Right lobe of liver (tissue), 6 donors: ENCODE results near the gene FAM162B. TPM values are rescaled to one million over a fixed set of nuclear protein-coding genes. Genes with fewer than 3 reads are reported as not detected.

Experiments used
- ATAC-seq, 4 donors: fragments of 200-7000 bp; cut with Tn5 transposase; one replicate each; pipeline ENCODE4 v1.9.1; 2020; ENCODE audit warnings: mild to moderate bottlenecking in 4 of 4, moderate library complexity in 4 of 4
- DNase-seq, 3 donors: peaks; one replicate each; pipeline ENCODE4 v3.0.0-alpha.2; 2020
- H3K27ac ChIP-seq, 3 donors: fragments of 200-600 bp; one replicate each; pipeline ENCODE4 v1.8.0; 2022
- H3K27me3 ChIP-seq, 2 donors: fragments of 200-600 bp; one replicate each; pipeline ENCODE4 v1.8.0; 2022
- H3K36me3 ChIP-seq, 4 donors: fragments of 200-600 bp; sonication (generic) in 1 of 4; one replicate each; pipeline versions ENCODE4 v1.5.1 to v1.8.0; 2017 to 2022; ENCODE audit warnings: control low read depth in 1 of 4
- H3K4me1 ChIP-seq, 4 donors: fragments of 200-600 bp; sonication (generic) in 1 of 4; one replicate each; pipeline versions ENCODE4 v1.5.1 to v1.8.0; 2017 to 2022; ENCODE audit warnings: control low read depth in 1 of 4
- H3K4me3 ChIP-seq, 3 donors: fragments of 200-600 bp; one replicate each; pipeline ENCODE4 v1.8.0; 2022
- H3K9me3 ChIP-seq, 4 donors: fragments of 200-600 bp; sonication (generic) in 1 of 4; one replicate each; pipeline versions ENCODE4 v1.5.1 to v1.8.0; 2017 to 2022; ENCODE audit warnings: control low read depth in 1 of 4
- POLR2A ChIP-seq: fragments of 450-650 bp; IDR thresholded peaks from one replicate; pipeline ENCODE4 v1.6.1; 2017; ENCODE audit warnings: antibody characterized with exemption, mild to moderate bottlenecking
- WGBS: methylation state at CpG from one replicate; pipeline ENCODE4 v1.1.6; 2018; ENCODE audit warnings: low coverage, low lambda C conversion rate; ENCODE audit not compliant: insufficient coverage; ENCODE audit errors: missing lambda C conversion rate; 5-methylcytosine and 5-hydroxymethylcytosine counted together
- intact Hi-C, 2 donors: fragments of 100-400 bp; cut with DNase I; formaldehyde crosslinking; loops; one replicate each; pipeline versions ENCODE4 v1.11.2 to v1.14.1; 2022
- total RNA-seq, 6 experiments: library from RNA; depleted of rRNA in 2 of 6; stranded (reverse); fragments of >200 nt in 2 of 6; fragmentation: NEBNext Ultra II Directional in 3 of 6; extraction: Animal tissue kit (Norgen Biotek cat#: 25700) in 3 of 6; gene quantifications; one replicate each; pipeline versions ENCODE4 v1.1.0 to v1.2.4, GENCODE V29; 2016 to 2023
- TF ChIP-seq, protein P1 (sequence below), 4 donors: fragments of 200-600 bp in 3 of 4; fragments of 450-650 bp in 1 of 4; IDR thresholded peaks; one replicate each; pipeline versions ENCODE4 v1.5.1 to v1.8.0; 2016 to 2022; ENCODE audit warnings: antibody characterized with exemption in 4 of 4, mild to moderate bottlenecking in 2 of 4
- donor health status: DM: no; HTN: yes; CAD: no.
- donor health status: DM: no; HTN: no; CAD: no.
- donor health status: DM: no; HTN: no; CAD: no.
- donor health status: DM: no; HTN: yes; CAD: no.
- donor health status: DM: no; HTN: yes; CAD: no.

The FAM162B gene
- total RNA-seq, 6 experiments from 2014 or later = 0.33 to 0.81 (median 0.42) TPM; not detected in 2

DNA sequence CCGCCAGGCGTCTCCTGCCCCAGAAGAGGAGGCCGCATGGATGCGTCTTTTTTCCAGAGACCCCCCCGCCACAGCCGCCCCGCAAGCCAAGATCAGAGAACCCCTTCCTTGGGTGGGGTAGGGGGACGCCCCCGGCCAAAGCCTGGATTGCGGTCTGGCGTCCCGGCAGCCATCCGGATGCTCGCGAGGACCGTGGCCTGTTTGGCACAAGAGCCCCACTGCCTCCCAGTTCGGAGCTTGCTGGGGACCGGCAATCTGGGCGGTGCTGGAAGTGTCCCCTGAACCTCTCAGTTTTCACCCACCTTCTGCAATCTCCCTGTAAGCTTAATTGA, 924 bp downstream of the FAM162B start:
- peaks cover 0 to 12% (median 0%) of the 10 kb centered on the region in 4 donors for H3K4me1 ChIP-seq
- no peaks in the 10 kb centered on the region for H3K9me3 ChIP-seq
- H3K36me3 ChIP-seq = no peaks in the 10 kb centered on the region
- peak overlapping the region; percentile 35 to 48 (median 42) for H3K4me3 ChIP-seq
- TF ChIP-seq, protein P1, sequence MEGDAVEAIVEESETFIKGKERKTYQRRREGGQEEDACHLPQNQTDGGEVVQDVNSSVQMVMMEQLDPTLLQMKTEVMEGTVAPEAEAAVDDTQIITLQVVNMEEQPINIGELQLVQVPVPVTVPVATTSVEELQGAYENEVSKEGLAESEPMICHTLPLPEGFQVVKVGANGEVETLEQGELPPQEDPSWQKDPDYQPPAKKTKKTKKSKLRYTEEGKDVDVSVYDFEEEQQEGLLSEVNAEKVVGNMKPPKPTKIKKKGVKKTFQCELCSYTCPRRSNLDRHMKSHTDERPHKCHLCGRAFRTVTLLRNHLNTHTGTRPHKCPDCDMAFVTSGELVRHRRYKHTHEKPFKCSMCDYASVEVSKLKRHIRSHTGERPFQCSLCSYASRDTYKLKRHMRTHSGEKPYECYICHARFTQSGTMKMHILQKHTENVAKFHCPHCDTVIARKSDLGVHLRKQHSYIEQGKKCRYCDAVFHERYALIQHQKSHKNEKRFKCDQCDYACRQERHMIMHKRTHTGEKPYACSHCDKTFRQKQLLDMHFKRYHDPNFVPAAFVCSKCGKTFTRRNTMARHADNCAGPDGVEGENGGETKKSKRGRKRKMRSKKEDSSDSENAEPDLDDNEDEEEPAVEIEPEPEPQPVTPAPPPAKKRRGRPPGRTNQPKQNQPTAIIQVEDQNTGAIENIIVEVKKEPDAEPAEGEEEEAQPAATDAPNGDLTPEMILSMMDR (IDR thresholded peaks at IDR 0.05) = no peak
- no peak for TF ChIP-seq POLR2A
- DNase-seq (peak in 2 of 3 donors; percentile 18 to 54), ATAC-seq (peak; percentile 21 to 54 (median 38))
- no CpG with 5 or more reads among the region's 19 CpGs for WGBS
- H3K27me3 ChIP-seq = peaks cover 0 to 9% of the 10 kb centered on the region in 2 donors
- peak overlapping the region in 1 of 3 donors; percentile 28 for H3K27ac ChIP-seq
- intact Hi-C loops = no loop called here

DNA sequence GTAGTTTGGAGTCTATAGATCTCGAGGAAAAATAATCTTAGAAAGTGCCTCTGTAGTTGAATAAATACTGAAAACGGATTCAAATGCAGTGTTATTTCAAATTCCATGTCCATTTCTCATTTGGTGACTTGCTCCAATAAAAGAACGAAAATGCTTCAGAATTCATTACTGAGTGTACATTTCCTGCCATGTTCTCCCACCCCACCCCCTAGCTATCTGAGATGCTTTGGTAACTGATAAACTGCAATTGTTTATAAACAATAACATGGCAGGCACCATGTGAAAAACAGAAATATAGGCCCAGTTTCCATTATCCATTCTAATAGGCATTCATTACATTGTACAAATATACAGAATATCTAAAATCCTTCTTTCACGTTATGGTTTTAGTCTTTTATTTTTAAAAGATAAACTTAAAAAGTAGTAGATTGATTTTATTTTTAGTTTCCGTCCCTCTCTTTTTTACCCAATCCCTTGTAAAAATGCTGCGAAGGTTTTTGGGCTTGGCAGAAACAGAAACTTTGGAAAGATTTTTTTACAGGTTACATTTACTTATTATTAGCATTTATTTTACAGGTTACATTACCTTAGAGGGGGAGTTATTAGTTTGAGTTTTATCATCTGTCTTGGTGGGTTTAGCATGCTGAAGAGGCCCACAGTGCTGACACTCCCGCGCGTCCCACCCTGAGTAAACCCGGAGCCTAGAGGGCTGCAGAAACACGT, 1.5 kb downstream of the FAM162B start:
- peaks cover 0 to 9% of the 10 kb centered on the region in 2 donors for H3K27me3 ChIP-seq
- peaks cover 0 to 12% (median 0%) of the 10 kb centered on the region in 4 donors for H3K4me1 ChIP-seq
- DNase-seq (no peak), ATAC-seq (peak in 2 of 4 donors; percentile 15 to 30)
- 59% methylated on average over 10 of the region's 11 CpGs for WGBS
- no peak overlapping the region for H3K27ac ChIP-seq
- TF ChIP-seq POLR2A = no peak
- TF ChIP-seq, protein P1 (IDR thresholded peaks at IDR 0.05) = no peak
- intact Hi-C loops = no loop called here
- no peaks in the 10 kb centered on the region for H3K9me3 ChIP-seq
- no peaks in the 10 kb centered on the region for H3K36me3 ChIP-seq
- H3K4me3 ChIP-seq = no peak overlapping the region

DNA sequence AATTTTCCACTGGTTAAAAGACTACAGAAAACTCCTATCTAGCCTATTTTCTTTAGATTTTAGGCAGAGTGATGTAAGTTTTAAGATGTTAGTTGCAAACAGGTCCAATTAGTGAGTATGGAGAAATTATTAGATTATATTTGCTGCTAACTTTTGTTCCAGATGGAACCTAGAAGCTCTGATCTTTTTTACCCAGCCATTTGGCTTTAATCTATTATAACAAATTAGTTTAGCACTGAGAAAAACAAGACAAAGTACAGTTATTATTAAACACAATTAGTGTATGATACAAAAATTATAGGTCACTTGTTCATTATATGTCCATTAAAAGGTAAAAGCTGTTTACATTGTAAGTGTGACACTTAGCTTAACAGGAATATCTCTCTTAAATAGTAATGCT, 2.5 kb downstream of the FAM162B start:
- ATAC-seq (no peak), DNase-seq (no peak)
- Histone ChIP-seq H3K4me1 (peaks cover 0 to 12% (median 0%) of the 10 kb centered on the region in 4 donors), H3K36me3 (no peaks in the 10 kb centered on the region), H3K27me3 (peaks cover 0 to 9% of the 10 kb centered on the region in 2 donors), H3K9me3 (no peaks in the 10 kb centered on the region), H3K4me3 (no peak overlapping the region), H3K27ac (no peak overlapping the region)
- intact Hi-C loops = no loop called here
- TF ChIP-seq, protein P1 (IDR thresholded peaks at IDR 0.05) = no peak
- TF ChIP-seq POLR2A = no peak

DNA sequence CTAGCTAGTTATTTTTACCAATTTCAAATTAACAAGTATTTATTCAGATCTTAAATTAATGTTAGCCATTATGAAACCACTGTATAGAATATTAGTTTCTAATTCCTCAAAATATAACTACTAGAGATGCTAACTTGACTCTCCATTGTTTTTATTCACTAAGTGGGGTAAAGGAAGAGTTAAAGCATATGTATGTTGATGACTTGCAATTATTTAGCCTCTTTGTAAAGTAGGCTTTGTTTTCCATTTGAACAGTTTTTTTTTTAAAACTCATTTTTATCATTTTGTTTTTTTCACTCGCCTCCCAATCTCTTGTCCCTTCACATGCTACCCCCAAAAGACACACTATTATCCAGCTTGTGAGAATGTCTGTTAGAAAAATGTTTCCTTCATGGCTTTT, 3.3 kb downstream of the FAM162B start:
- no peak for DNase-seq
- Histone ChIP-seq H3K27ac (no peak overlapping the region), H3K4me3 (no peak overlapping the region), H3K36me3 (no peaks in the 10 kb centered on the region), H3K4me1 (peaks cover 0 to 12% (median 0%) of the 10 kb centered on the region in 4 donors), H3K9me3 (no peaks in the 10 kb centered on the region), H3K27me3 (peaks cover 0 to 9% of the 10 kb centered on the region in 2 donors)
- intact Hi-C loops = no loop called here
- TF ChIP-seq, protein P1 (IDR thresholded peaks at IDR 0.05) = no peak
- TF ChIP-seq POLR2A = no peak
- 50% methylated on average over 1 of the region's 1 CpG for WGBS
- ATAC-seq = no peak
